Stomach (tissue), 9 donors: Measurements from ENCODE around the gene COL9A3. TPM values are rescaled to one million over a fixed set of nuclear protein-coding genes. Genes with fewer than 3 reads are reported as not detected.

Experiments
- DNase-seq, 2 donors: peaks; one replicate each; pipeline versions ENCODE4 v3.0.0 to v3.0.0-alpha.2; 2013 to 2019
- H3K27ac ChIP-seq, 5 donors: fragments of 200-600 bp in 4 of 5; sonication (generic) in 4 of 5; one replicate each; pipeline ENCODE4 v1.5.1; 2013 to 2019; ENCODE audit warnings: mild to moderate bottlenecking in 1 of 5, moderate library complexity in 1 of 5
- H3K27me3 ChIP-seq, 3 donors: fragments of 200-600 bp; sonication (generic); one replicate each; pipeline ENCODE4 v1.5.1; 2017 to 2019; ENCODE audit warnings: mixed run types in 1 of 3
- H3K36me3 ChIP-seq, 4 donors: fragments of 200-600 bp; sonication (generic); 1 replicate in 3 of 4; 2 replicates in 1 of 4; pipeline ENCODE4 v1.5.1; 2016 to 2019
- H3K4me1 ChIP-seq, 4 donors: fragments of 200-600 bp; sonication (generic); one replicate each; pipeline ENCODE4 v1.5.1; 2016 to 2019
- H3K4me3 ChIP-seq, 4 donors: fragments of 200-600 bp; sonication (generic) in 3 of 4; one replicate each; pipeline ENCODE4 v1.5.1; 2016 to 2019; ENCODE audit warnings: mild to moderate bottlenecking in 1 of 4
- H3K9me3 ChIP-seq, 4 donors: fragments of 200-600 bp; sonication (generic); one replicate each; pipeline ENCODE4 v1.5.1; 2016 to 2019
- CTCF ChIP-seq, 7 experiments: fragments of 450-650 bp in 4 of 7; fragments of 200-600 bp in 3 of 7; sonication (generic) in 3 of 7; IDR thresholded peaks; one replicate each; pipeline ENCODE4 v1.5.1; 2016 to 2019; ENCODE audit warnings: antibody characterized with exemption in 7 of 7, control low read depth in 2 of 7, mild to moderate bottlenecking in 1 of 7
- EP300 ChIP-seq: sonication (generic); formaldehyde crosslinking; IDR thresholded peaks from one replicate; pipeline ENCODE4 v1.6.1; 2017; ENCODE audit warnings: antibody characterized with exemption
- POLR2A ChIP-seq, 4 donors: fragments of 450-650 bp; IDR thresholded peaks; one replicate each; pipeline ENCODE4 v1.6.1; 2016; ENCODE audit warnings: antibody characterized with exemption in 4 of 4, control low read depth in 2 of 4, mild to moderate bottlenecking in 1 of 4, moderate library complexity in 1 of 4
- POLR2AphosphoS5 ChIP-seq, 3 donors: sonication (generic); formaldehyde crosslinking; IDR thresholded peaks; one replicate each; pipeline ENCODE4 v1.6.1; 2016; ENCODE audit warnings: antibody characterized with exemption in 3 of 3
- WGBS, 5 donors: extraction: QIAGEN DNeasy Blood & Tissue Kit in 3 of 5; methylation state at CpG; one replicate each; pipeline versions ENCODE4 v1.1.5 to v1.1.7; 2013 to 2018; 5-methylcytosine and 5-hydroxymethylcytosine counted together
- intact Hi-C: fragments of 100-400 bp; cut with DNase I; formaldehyde crosslinking; loops from one replicate; pipeline ENCODE4 v1.15.1; 2023; ENCODE audit warnings: low total_unique reads
- polyA plus RNA-seq, 3 donors: library from polyadenylated mRNA; stranded (reverse); fragments of 200-250 nt; gene quantifications; one replicate each; pipeline ENCODE4 v1.2.3, GENCODE V29; 2013
- total RNA-seq, 5 donors: library from RNA; depleted of rRNA; stranded (reverse); fragments of >200 nt; gene quantifications; one replicate each; pipeline versions ENCODE4 v1.1.0 to v1.2.3, GENCODE V29; 2014 to 2016
- donor health status: healthy with polysubstance abuse.
- donor health status: Bipolar disorder and iron deficiency.
- donor health status: healthy.

COL9A3 gene
- total and polyA plus RNA-seq, 8 donors: 2.3 to 18.2 (median 3.9) TPM; not detected in 3

GRCh38 chr20:62888406-62888805 is 71.6 kb downstream of the COL9A3 start:
- H3K36me3 ChIP-seq: peaks cover 64 to 80% (median 75%) of the 10 kb centered on the region in 4 donors
- no peak overlapping the region for H3K4me3 ChIP-seq
- DNase-seq: no peak
- H3K27ac ChIP-seq: no peak overlapping the region
- no peaks in the 10 kb centered on the region for H3K9me3 ChIP-seq
- WGBS, 5 donors: 90 to 97% (median 95%) methylated on average over 13 to 16 of the region's 16 CpGs
- peaks cover 0 to 18% (median 10%) of the 10 kb centered on the region in 4 donors for H3K4me1 ChIP-seq
- intact Hi-C loops: no loop called here
- TF ChIP-seq EP300: no peak
- TF ChIP-seq POLR2AphosphoS5 (IDR thresholded peaks at IDR 0.05): no peak
- TF ChIP-seq POLR2A (IDR thresholded peaks at IDR 0.05): no peak
- TF ChIP-seq CTCF (IDR thresholded peaks at IDR 0.05): no peak
- H3K27me3 ChIP-seq: no peaks in the 10 kb centered on the region

- Histone ChIP-seq H3K4me1 (peaks cover 0 to 18% (median 10%) of the 10 kb centered on the region in 4 donors), H3K27ac (no peak overlapping the region), H3K36me3 (peaks cover 69 to 85% (median 80%) of the 10 kb centered on the region in 4 donors), H3K4me3 (no peak overlapping the region), H3K9me3 (no peaks in the 10 kb centered on the region), H3K27me3 (no peaks in the 10 kb centered on the region)
- intact Hi-C loops: no loop called here
- DNase-seq: no peak
- 90 to 96% (median 94%) methylated on average over 17 of the region's 17 CpGs for WGBS, 5 donors
- TF ChIP-seq POLR2AphosphoS5 (IDR thresholded peaks at IDR 0.05): no peak
- TF ChIP-seq EP300: no peak
- TF ChIP-seq POLR2A (IDR thresholded peaks at IDR 0.05): no peak
- TF ChIP-seq CTCF (IDR thresholded peaks at IDR 0.05): no peak
These were observed 72.1 kb downstream of the COL9A3 start for GRCh38 chr20:62888910-62889309.

GRCh38 chr20:62889411-62889810 is 72.6 kb downstream of the COL9A3 start:
- H3K9me3 ChIP-seq: no peaks in the 10 kb centered on the region
- peaks cover 0 to 18% (median 10%) of the 10 kb centered on the region in 4 donors for H3K4me1 ChIP-seq
- peaks cover 74 to 90% (median 85%) of the 10 kb centered on the region in 4 donors for H3K36me3 ChIP-seq
- DNase-seq: no peak
- H3K4me3 ChIP-seq: no peak overlapping the region
- intact Hi-C loops: no loop called here
- TF ChIP-seq POLR2A (IDR thresholded peaks at IDR 0.05) (no peak), EP300 (no peak), CTCF (IDR thresholded peaks at IDR 0.05) (no peak), POLR2AphosphoS5 (IDR thresholded peaks at IDR 0.05) (no peak)
- H3K27ac ChIP-seq: no peak overlapping the region
- no peaks in the 10 kb centered on the region for H3K27me3 ChIP-seq
- WGBS, 5 donors: 92 to 96% (median 93%) methylated on average over 8 of the region's 8 CpGs

GRCh38 chr20:62889871-62890270 is 73.0 kb downstream of the COL9A3 start:
- DNase-seq: no peak

More at GRCh38 chr20:62889871-62890270, 73.0 kb downstream of the COL9A3 start:
- Histone ChIP-seq H3K27me3 (no peaks in the 10 kb centered on the region), H3K9me3 (no peaks in the 10 kb centered on the region), H3K4me1 (peaks cover 0 to 18% (median 10%) of the 10 kb centered on the region in 4 donors), H3K4me3 (no peak overlapping the region), H3K27ac (no peak overlapping the region), H3K36me3 (peaks cover 78 to 94% (median 89%) of the 10 kb centered on the region in 4 donors)
- no peak for TF ChIP-seq POLR2A (IDR thresholded peaks at IDR 0.05)
- no peak for TF ChIP-seq CTCF (IDR thresholded peaks at IDR 0.05)
- TF ChIP-seq POLR2AphosphoS5 (IDR thresholded peaks at IDR 0.05): no peak
- TF ChIP-seq EP300: no peak
- intact Hi-C loops: no loop called here
- WGBS, 5 donors: 88 to 93% (median 91%) methylated on average over 8 to 9 of the region's 9 CpGs
